Renal cortex interstitium (tissue), 11 donors: ENCODE data around the gene CLCA1. TPM values are rescaled to one million over a fixed set of nuclear protein-coding genes. Genes with fewer than 3 reads are reported as not detected.
"Not testable (repeated sequence)": the region's sequence is repeated elsewhere in the genome, so short reads cannot be mapped to it uniquely, and the experiment has no call there.

Experiments used
- DNase-seq, 11 donors: peaks; one replicate each; pipeline ENCODE4 v3.0.0-alpha.2; 2013; ENCODE audit warnings: low read depth in 9 of 11, low spot score in 4 of 11; ENCODE audit errors: extremely low read depth in 1 of 11
- polyA plus RNA-seq, 3 donors: library from polyadenylated mRNA; unstranded; fragments of 120-200 nt; gene quantifications; one replicate each; pipeline ENCODE4 v1.2.1, GENCODE V29; 2013; ENCODE audit not compliant: insufficient read length in 3 of 3

Gene CLCA1
- polyA plus RNA-seq, 3 donors, result 0.03 to 0.36 TPM; not detected in 1

DNA sequence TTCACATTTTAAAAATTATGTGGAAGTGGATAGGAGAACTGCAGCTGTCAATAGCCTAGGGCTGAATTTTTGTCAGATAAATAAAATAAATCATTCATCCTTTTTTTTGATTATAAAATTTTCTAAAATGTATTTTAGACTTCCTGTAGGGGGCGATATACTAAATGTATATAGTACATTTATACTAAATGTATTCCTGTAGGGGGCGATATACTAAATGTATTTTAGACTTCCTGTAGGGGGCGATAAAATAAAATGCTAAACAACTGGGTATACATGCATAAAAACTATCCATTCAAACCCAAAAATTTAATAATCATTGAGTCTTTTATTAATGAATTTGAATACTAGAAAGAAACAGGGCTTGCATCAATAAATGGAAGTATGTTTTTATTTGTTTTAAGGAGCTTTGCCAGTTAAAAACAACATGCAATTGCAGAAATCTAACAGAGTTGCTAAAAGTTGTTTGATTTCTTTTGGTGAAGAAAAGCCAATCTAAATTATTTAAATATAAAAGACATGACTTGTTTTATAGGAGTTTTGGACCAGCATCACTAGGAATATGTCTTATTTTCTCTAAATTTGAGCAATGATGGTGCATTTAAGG is 31.4 kb downstream of the CLCA1 start:
- DNase-seq, result no peak

DNA sequence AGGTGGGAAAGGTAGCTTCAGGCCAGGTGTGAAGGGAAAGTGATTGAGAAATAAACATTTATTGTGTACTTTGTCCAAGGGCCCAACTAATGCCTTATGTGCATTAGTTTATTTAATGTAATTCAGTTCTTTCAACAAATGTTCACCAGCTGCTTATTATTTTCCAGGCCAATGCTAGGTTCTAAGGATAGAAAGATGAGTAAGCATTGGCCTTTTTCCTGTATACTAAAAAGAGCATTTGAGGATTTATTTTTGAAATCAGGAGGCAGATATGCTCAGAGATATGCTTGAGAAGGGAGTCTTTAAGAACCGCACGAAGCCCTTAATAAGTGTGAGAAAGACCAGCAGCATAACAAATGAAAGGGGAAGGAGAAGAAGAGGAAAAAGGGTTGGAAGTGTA is 32.0 kb downstream of the CLCA1 start:
- DNase-seq, result no peak

DNA sequence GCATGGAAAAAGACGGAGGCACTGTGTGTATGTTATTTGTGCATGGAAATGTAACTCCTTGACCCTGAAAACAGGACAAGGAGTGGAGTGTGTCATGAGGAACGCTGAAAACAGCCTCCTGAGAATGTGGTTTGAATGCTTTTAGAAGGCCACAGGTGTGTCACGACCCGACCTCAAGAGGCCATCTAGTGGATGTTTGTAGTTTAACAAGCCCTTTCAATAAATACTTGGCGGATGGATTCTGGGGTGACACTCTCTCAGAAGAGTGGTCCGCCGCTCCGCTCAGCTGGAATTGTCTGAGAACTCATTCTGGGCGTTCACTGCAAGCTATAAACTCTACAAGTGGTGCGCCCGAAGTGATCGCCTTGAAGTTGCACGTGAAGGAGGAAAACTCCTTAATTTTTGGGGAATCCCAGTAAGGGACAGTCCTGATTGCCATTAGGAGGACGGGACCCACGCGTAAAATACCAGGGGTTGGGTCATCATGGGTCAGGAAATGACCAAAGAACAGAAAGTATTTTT is 33.5 kb downstream of the CLCA1 start:
- DNase-seq, result not testable (repeated sequence)

DNA sequence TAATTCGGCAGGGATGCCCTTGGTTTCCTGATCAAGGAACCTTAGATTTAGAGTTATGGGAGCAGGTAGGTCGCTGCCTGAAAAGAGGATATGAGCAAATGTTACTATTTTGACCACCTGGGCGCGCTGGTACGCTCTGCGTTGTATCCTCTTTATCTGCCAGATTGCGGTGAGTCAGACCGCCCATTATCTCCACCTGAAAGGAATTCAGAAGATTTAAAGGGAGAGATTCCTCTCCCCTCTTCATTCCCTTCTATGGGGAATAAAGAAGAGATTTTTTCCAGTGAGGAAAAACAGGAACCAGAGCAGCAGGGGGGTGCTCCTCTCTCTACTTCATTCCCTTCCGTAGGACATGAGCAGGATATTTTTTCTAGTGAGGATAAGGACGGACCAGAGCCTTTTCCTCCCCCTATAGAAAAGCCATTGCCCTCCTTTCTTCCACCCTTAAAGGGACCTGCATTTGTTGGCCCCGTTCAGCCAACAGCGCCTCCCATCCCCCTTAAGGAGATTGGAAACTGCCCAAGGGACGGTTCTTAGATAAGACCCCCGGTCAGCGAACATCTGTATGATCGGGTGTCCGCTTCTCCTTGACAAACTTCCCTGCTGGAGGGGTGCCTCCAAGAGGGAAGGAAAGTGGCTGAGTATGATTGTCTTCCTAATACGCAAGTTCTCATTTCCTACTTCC is 34.1 kb downstream of the CLCA1 start:
- DNase-seq, result no peak

DNA sequence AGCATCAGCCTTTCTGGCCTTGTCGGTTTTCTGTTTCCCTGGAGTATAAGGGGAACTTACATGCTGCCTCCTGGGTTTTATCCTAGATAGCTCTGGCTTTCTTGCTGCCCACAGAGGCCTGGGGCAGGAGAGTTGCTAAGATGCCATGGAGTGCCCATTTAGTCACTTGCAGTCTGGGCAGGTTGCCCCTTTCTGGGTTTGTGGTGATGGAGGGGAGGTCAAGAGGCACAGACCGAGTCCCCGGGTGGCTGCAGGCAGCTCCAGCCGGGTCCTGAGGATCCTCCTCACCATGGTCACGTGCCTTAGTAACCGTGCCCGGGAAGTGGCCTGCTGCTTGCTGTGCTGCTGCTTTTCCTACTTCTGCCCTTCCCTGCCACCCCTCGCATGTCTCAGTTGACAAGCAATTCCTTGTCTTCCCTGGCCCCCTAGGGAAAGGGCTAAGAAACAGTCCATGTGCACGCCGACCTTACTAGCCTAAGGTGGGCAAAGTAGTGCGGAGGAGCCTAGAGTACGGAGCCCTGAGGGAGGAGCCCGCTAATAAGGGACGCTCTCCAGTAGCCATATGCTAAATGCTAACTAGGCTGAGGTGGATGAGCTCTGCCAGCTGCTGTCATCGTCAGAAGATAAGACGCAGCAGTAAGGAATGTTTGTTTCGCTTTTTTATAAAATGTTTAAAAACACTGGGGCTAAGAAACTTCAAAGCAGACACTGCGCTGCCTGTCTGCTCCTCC is 34.8 kb downstream of the CLCA1 start:
- DNase-seq, result peak in 1 of 11 donors; percentile 11

DNA sequence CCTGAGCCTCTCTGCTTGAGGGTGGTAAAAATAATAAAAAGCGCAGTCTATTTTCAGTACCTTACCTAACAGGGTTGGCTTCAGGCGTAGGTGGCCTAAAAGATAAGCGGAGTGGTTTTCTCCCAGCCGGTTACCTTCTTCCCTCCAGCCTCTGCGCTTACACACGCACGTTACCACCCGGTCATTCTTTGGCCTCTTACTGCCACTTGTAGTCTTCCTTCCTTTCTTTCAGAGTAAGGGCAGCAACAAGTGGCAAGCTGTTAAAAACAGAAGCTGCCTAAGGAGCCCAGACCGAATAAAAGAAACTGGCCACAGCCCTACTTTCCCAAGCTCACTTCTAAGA is 35.4 kb downstream of the CLCA1 start:
- DNase-seq, result no peak

DNA sequence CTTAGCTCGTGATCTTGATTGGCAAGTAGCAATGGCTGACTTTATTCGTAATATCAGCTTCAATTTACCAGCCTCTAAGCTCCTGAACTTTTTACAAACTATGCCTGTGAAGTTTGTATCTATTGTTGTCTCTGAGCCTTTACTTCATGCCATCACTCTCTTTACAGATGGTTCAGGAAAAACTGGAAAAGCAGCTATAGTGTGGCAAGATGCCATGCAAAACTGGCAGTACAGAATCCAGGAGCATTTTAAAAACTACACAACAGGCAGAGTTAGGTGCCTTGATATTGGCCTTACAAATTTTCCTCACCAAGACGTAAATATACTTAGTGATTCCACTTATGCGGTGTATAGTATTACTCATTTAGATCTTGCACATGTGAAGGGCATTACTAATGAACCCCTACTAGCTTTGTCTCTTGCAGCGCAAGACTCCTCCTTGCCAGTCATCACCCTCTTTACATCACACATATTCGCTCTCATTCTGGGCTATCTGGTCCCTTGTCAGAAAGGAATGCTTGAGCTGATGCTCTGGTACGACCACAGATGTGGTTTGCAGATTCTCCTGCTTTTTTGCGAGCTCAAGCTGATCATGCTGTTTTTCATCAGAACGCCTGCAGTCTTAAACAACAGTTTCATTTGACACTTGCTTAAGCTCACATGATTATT is 36.3 kb downstream of the CLCA1 start:
- no peak for DNase-seq

DNA sequence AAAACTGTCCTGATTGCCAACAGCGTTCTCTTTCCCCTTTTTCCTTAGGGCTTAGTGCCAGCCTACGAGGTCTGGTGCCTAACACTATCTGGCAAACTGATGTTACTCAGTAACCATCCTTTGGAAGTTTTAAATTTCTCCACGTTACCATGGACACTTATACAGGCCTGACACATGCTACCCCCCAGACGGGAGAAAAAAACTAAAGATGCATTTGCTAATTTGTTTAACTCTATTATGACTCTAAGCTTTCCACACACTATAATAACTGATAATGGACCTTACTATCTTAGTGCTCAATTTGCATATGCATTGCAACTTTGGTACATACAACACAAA is 36.8 kb downstream of the CLCA1 start:
- DNase-seq, result no peak

DNA sequence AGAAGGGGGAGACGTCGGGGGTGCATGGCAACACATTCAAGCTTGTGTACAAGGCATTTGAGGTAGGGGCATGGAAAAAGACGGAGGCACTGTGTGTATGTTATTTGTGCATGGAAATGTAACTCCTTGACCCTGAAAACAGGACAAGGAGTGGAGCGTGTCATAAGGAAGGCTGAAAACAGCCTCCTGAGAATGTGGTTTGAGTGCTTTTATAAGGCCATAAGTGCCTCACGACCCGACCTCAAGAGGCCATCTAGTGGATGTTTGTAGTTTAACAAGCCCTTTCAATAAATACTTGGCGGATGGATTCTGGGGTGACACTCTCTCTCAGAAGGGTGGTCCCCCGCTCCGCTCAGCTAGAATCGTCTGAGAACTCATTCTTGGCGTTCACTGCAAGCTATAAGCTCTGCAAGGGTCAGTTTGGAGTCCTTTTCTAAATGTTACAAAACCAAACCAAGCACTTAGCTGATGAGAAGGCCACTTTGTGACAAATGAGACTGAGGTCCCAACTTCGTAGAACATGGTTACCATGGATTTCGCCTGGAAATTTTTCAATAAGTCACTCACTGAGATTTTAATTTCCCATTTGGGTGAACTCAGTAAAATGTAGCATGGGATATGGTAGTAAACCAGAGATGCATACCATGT is 39.3 kb downstream of the CLCA1 start:
- no peak for DNase-seq

DNA sequence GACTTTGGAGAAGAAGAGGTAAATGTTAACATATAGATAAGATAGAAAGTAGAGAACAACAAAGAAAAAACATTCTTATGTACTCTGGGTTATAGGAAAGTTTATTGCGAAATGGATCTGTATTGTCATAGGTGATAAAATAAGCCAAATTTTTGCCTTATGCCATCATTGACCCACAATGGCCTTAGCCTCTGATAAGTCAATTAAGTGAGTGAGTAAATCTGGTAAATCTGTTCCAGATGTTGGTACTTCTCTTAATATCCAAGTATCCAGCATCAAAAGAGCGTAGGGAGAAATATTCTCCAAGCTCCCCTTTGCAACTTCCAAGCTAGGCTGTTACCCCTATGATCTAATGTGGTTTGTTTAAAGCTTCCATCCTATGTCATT is 39.8 kb downstream of the CLCA1 start:
- no peak for DNase-seq

DNA sequence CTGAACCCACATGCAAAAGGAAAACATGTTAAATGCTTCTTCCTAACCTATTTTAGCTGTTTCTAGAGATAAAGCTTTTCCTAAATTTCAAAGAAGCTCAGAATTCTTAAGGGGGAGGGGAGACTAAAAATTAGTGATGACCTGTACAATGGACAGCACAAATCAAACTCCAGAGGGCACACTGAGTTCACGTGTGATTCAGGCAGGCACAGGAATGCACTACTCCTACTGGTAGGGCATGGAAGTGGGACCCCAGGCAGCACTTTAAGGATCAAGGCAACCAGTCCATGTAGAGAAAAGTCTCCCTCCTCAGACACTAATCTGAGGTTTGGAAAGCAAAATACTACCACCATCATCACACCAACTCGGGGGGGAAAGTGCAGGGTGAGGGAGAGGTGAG is 46.9 kb downstream of the CLCA1 start:
- DNase-seq, result no peak

DNA sequence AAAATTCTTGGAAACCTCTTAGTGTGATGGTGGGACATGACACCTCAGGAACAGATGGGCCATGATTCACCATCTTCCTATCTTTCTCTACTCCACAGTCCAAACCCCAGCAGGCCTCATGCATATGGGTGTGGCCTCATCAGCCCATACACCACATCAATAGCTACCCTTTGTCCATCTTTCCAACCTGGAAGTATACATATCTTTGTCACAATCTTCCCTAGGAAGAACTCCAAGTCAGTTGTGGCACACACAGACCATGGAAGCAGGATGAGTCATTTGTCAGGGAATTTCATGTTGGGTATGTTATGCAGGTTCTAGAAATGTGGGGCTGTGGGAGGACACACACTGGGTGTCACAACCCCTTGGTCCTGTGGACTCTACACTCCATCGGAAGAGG is 47.6 kb downstream of the CLCA1 start:
- DNase-seq, result no peak

DNA sequence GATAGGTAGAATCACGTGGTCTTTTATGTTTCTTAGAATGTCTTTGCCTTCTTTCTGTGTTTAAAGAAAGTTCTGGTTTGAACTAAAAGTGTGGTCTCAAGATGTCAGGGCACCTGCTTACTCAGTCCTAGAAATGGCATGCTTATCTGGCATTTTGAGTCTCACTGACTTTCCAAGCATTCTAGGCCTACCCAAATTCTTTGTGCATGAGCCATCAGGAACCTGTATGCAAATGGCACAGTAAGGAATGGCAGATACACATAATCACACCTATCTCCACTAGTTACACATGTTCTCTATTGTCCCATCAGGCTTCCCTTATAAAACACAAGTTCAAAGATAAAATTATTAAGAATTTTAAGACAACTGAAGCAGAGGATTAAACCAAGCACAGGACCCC is 48.6 kb downstream of the CLCA1 start:
- DNase-seq, result no peak

DNA sequence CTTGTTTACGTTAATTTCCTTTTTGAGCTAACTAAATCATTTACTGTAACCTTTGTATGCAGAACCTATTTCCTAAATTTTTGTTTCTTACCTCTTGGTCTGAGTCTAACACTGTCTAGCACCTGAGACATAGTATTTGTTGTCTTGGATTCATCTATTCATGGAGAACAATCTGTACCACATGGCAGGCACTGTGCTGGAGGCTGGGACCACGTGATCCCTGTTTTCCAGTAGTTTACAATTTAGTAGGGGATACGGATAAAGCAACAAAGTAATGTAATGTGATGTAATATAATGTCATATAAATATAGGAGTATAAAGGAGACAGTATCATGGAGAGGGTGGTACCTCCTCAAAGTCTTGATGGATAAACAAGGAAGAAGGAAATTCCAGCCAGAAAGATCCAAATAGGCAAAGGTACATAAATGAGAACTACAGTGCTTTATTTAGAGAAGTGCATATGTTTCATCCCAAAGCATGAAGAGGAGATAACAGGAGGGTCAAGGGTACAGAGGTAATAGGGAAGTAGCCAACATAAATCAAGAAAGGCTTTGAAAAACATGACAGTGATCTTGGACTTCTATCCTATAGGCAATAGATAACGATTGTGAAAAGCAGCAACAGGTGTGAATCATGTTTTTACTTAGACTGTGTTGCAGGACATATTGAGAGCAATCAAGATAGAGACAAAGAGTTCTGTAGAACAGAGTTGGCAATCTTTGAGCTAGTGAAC is 52.2 kb downstream of the CLCA1 start:
- no peak for DNase-seq

DNA sequence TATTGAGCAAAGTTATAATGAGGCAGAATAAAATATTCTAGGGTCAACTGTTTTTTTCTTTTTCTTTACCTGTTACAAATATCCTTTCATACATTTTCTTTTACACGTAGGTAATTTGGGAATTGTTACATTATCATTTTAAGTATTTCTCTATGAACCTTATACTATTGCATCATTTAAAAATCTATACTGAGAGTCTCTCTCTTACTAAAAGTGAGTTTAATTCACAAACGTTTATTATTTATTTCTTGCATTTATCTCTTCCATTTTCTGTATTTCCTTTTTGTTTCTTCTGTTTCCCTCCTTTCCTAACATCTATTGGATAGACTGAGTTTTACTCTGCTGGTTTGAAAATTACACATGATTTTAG is 52.8 kb downstream of the CLCA1 start:
- DNase-seq, result no peak

DNA sequence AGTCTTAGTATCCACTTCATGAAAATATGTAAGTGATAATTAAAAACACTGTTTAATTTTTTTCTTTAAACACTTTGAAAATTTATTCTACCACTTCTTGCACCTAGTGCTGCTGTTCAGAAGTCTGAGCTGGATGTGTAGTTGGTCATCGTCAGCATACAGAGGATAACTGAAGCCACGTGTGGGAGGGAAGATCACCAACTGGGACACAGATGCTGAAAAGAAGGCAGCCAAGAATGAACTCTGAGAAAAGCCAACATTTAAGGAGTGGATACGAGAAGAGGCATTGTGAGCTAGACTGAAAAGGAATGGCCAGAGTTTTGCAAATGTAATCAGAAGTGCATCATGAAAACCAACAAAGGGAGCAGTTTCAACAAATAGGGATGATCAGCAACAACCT is 53.5 kb downstream of the CLCA1 start:
- DNase-seq, result no peak

DNA sequence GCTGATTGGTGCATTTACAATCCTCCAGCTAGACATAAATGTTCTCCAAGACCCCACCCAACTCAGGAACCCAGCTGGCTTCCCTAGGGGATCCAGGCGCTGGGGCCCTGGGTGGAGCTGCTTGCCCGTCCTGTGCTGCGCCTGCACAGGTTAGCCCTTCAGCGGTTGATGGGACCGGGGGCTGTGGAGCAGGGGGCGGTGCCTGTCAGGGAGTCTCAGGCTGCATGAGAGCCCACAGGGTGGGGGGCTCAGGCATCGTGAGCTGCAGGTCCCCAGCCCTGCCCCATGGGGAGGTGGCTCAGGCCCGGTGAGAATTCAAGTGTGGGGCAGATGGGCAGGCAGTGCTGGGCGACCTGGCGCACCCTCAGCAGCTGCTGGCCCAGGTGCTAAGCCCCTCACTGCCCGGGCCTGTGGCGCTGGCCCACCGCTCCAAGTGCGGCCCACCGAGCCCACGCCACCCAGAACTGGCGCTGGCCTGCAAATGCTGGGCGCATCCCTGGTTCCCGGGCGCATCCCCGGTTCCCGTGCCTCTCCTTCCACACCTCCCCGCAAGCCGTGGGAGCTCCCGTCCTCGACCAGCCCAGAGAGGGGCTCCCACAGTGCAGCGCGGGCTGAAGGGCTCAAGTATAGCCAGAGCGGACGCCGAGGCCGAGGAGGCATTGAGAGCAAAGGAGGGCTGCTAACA is 55.1 kb downstream of the CLCA1 start:
- DNase-seq, result no peak

DNA sequence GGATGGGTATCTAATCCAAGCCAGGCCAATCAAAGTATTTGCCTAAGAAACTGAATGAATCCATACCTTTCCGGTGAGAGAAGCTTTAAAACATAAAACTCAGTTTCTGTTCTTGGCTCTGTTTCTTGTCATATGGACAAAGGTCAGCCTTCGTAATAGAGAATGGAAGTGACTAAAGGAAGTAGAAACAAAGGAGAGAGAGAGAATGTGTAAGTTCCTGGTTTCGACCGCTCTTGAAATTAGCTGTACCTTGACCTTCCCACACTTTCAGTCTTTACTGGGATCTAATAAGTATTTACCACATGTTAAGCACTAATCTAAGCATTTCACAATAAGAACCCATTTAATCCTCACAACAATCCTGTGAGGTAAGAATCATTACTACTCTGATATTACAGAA is 58.6 kb downstream of the CLCA1 start:
- DNase-seq, result no peak
